Vagina (tissue), 2 donors: ENCODE measurements around the gene NEK6.

Source experiments
- CTCF ChIP-seq, 3 experiments: fragments of 450-650 bp in 2 of 3; fragments of 200-600 bp in 1 of 3; sonication (generic) in 1 of 3; IDR thresholded peaks; one replicate each; pipeline ENCODE4 v1.5.1; 2017 to 2019; ENCODE audit warnings: antibody characterized with exemption in 3 of 3, mild to moderate bottlenecking in 2 of 3, moderate library complexity in 2 of 3
- POLR2A ChIP-seq, 2 donors: fragments of 450-650 bp; IDR thresholded peaks; one replicate each; pipeline ENCODE4 v1.6.1; 2017; ENCODE audit warnings: antibody characterized with exemption in 2 of 2, mild to moderate bottlenecking in 2 of 2, moderate library complexity in 2 of 2
- POLR2AphosphoS5 ChIP-seq, 2 donors: sonication (generic); formaldehyde crosslinking; IDR thresholded peaks; one replicate each; pipeline ENCODE4 v1.9.0; 2017; ENCODE audit warnings: antibody characterized with exemption in 2 of 2, mild to moderate bottlenecking in 2 of 2, low read depth in 1 of 2; ENCODE audit not compliant: insufficient read depth in 1 of 2

GRCh38 chr9:124337562-124337961 lies 79.8 kb downstream of the NEK6 start:
- TF ChIP-seq CTCF (IDR thresholded peaks at IDR 0.05) = no peak
- TF ChIP-seq POLR2A (IDR thresholded peaks at IDR 0.05) = no peak
- no peak for TF ChIP-seq POLR2AphosphoS5 (IDR thresholded peaks at IDR 0.05; ENCODE audit: insufficient read depth in 1 of 2, low read depth in 1 of 2)
